Caco-2 (cell line): ENCODE data around the gene SIAH3. TPM values are rescaled to one million over a fixed set of nuclear protein-coding genes. Genes with fewer than 3 reads are reported as not detected.

ENCODE experiments used
- BruUV-seq: library from RNA; stranded (reverse); fragments of 400-500 nt; replicated peaks from 2 replicates; lab custom pipeline; 2021; lab: Mats Ljungman, UMichigan
- CTCF ChIA-PET: fragments of 300-600 bp; sonication (Branson Sonifier 250); formaldehyde crosslinking; loops from one replicate; lab custom pipeline; 2022; ENCODE audit warnings: antibody characterized with exemption; lab: Charles Lee
- POLR2A ChIA-PET: fragments of 300-600 bp; sonication (Branson Sonifier 250); formaldehyde crosslinking; loops from one replicate; lab custom pipeline; 2022; ENCODE audit warnings: antibody characterized with exemption; lab: Charles Lee
- DNase-seq, 2 experiments: peaks; one replicate each; pipeline versions ENCODE4 v3.0.0 to v3.0.0-alpha.2; 2020 to 2022
- H3K27me3 ChIP-seq: replicated peaks from 2 replicates; pipeline ENCODE4 v1.6.0; 2011; ENCODE audit warnings: low read length; ENCODE audit not compliant: control insufficient read depth, insufficient read depth
- H3K36me3 ChIP-seq: 2 replicates; pipeline ENCODE4 v1.5.1; 2011; ENCODE audit warnings: low read length; ENCODE audit not compliant: control insufficient read depth, insufficient read depth
- H3K4me1 ChIP-seq: fragments of 250-450 bp; sonication (Bioruptor Pico); 2 replicates; pipeline ENCODE4 v1.5.1; 2020; ENCODE audit warnings: mild to moderate bottlenecking
- H3K4me3 ChIP-seq: 2 replicates; pipeline ENCODE4 v1.5.1; 2011; ENCODE audit warnings: low read depth, mild to moderate bottlenecking, control low read depth, low read length
- H3K9me3 ChIP-seq: fragments of 250-450 bp; sonication (Bioruptor Pico); 2 replicates; pipeline ENCODE4 v1.5.1; 2020; ENCODE audit warnings: mild to moderate bottlenecking, moderate library complexity
- H3K27ac Mint-ChIP-seq: one replicate; pipeline ENCODE4 v1.8.0; 2022; ENCODE audit warnings: mixed read lengths; ENCODE audit not compliant: unreplicated experiment
- H3K27me3 Mint-ChIP-seq: one replicate; pipeline ENCODE4 v1.8.0; 2022; ENCODE audit warnings: mixed read lengths; ENCODE audit not compliant: insufficient read depth, unreplicated experiment
- H3K36me3 Mint-ChIP-seq: one replicate; pipeline ENCODE4 v1.8.0; 2022; ENCODE audit warnings: mild to moderate bottlenecking, mixed read lengths; ENCODE audit not compliant: insufficient read depth, unreplicated experiment
- H3K4me1 Mint-ChIP-seq: one replicate; pipeline ENCODE4 v1.8.0; 2022; ENCODE audit warnings: low read depth, mixed read lengths; ENCODE audit not compliant: unreplicated experiment
- H3K4me3 Mint-ChIP-seq: one replicate; pipeline ENCODE4 v1.8.0; 2022; ENCODE audit warnings: mild to moderate bottlenecking, moderate library complexity, mixed read lengths; ENCODE audit not compliant: unreplicated experiment
- H3K9me3 Mint-ChIP-seq: one replicate; pipeline ENCODE4 v1.8.0; 2022; ENCODE audit warnings: mixed read lengths; ENCODE audit not compliant: unreplicated experiment
- intact Hi-C: fragments of 100-400 bp; cut with micrococcal nuclease; formaldehyde crosslinking; loops from one replicate; pipeline ENCODE4 v1.10.0; 2022; ENCODE audit not compliant: unreplicated experiment
- total RNA-seq: library from RNA; stranded (reverse); gene quantifications from 2 replicates; pipeline ENCODE4 v1.2.3, GENCODE V29; 2022
- TF ChIP-seq, protein P1 (sequence below), 2 experiments: fragments of 200-600 bp in 1 of 2; IDR thresholded peaks; 1 replicate in 1 of 2; 2 replicates in 1 of 2; pipeline versions ENCODE4 v1.5.1 to v1.8.0; 2011 to 2022; ENCODE audit warnings: antibody characterized with exemption in 1 of 2, control low read depth in 1 of 2, inconsistent platforms in 1 of 2, low read depth in 1 of 2, low read length in 1 of 2, mild to moderate bottlenecking in 1 of 2, moderate library complexity in 1 of 2; ENCODE audit not compliant: insufficient read depth in 1 of 2, severe bottlenecking in 1 of 2, unreplicated experiment in 1 of 2

The SIAH3 gene
- total RNA-seq, 1 experiment from 2014 or later, result not detected

DNA sequence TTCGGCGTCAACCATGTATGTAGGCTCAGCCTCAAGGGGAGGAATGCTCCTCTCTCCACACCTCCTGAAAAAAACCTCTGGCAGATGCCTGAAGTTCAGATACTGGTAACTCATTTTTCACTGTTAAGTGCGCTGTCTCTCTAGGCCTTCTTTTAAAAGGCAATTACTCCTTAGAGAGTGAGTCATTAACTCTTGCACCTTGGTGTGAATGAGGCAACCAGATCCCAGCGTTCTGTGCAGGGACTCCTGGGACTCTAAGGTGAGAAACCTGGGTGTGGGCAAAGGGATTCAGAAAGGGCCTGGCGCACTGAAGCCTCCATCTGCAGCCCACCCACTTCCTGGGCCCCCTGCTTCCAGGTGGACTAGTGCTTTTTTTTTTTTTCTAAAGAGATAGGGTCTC is 71.7 kb downstream of the SIAH3 start:
- Mint-ChIP-seq H3K27ac (no peak overlapping the region), H3K9me3 (no peaks in the 10 kb centered on the region), H3K36me3 (no peaks in the 10 kb centered on the region), H3K4me1 (no peaks in the 10 kb centered on the region), H3K27me3 (peaks cover 3% of the 10 kb centered on the region), H3K4me3 (no peak overlapping the region)
- POLR2A ChIA-PET, result no interaction called here
- no peak for DNase-seq
- Histone ChIP-seq H3K36me3 (no peaks in the 10 kb centered on the region), H3K9me3 (no peaks in the 10 kb centered on the region), H3K4me3 (no peak overlapping the region), H3K27me3 (no peaks in the 10 kb centered on the region), H3K4me1 (no peaks in the 10 kb centered on the region)
- CTCF ChIA-PET, result no interaction called here
- TF ChIP-seq, protein P1, sequence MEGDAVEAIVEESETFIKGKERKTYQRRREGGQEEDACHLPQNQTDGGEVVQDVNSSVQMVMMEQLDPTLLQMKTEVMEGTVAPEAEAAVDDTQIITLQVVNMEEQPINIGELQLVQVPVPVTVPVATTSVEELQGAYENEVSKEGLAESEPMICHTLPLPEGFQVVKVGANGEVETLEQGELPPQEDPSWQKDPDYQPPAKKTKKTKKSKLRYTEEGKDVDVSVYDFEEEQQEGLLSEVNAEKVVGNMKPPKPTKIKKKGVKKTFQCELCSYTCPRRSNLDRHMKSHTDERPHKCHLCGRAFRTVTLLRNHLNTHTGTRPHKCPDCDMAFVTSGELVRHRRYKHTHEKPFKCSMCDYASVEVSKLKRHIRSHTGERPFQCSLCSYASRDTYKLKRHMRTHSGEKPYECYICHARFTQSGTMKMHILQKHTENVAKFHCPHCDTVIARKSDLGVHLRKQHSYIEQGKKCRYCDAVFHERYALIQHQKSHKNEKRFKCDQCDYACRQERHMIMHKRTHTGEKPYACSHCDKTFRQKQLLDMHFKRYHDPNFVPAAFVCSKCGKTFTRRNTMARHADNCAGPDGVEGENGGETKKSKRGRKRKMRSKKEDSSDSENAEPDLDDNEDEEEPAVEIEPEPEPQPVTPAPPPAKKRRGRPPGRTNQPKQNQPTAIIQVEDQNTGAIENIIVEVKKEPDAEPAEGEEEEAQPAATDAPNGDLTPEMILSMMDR (IDR thresholded peaks at IDR 0.05; ENCODE audit: insufficient read depth in 1 of 2, low read depth in 1 of 2, low read length in 1 of 2, severe bottlenecking in 1 of 2, unreplicated experiment in 1 of 2), result no peak
- BruUV-seq, result no TSS peak
- intact Hi-C loops, result no loop called here

DNA sequence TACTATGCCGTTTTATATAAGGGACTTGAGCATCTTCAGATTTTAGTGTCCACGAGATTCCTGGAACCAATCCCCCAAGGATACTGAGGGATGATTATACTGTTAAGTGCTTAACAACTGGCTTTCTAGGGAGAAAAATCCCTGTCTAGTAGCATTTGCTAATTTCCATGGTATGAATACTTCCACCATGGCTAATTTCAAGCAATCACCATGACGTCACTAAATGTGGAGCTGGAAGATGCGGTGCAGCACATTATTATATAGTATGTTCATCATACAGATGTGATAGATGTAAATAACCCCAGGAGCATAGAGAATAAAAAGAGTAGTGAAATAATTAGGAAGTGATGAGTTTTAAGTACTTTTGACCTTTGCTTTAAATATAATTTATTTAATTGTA is 72.7 kb downstream of the SIAH3 start:
- H3K9me3 Mint-ChIP-seq, result no peaks in the 10 kb centered on the region
- H3K27ac Mint-ChIP-seq, result no peak overlapping the region
- H3K4me3 Mint-ChIP-seq, result no peak overlapping the region
- CTCF ChIA-PET, result no interaction called here
- POLR2A ChIA-PET, result no interaction called here
- no peak for DNase-seq
- intact Hi-C loops, result no loop called here
- H3K27me3 Mint-ChIP-seq, result peaks cover 3% of the 10 kb centered on the region
- no TSS peak for BruUV-seq
- Histone ChIP-seq H3K9me3 (no peaks in the 10 kb centered on the region), H3K4me1 (no peaks in the 10 kb centered on the region), H3K36me3 (no peaks in the 10 kb centered on the region), H3K4me3 (no peak overlapping the region), H3K27me3 (no peaks in the 10 kb centered on the region)
- no peaks in the 10 kb centered on the region for H3K36me3 Mint-ChIP-seq
- H3K4me1 Mint-ChIP-seq, result no peaks in the 10 kb centered on the region
- TF ChIP-seq, protein P1 (IDR thresholded peaks at IDR 0.05; ENCODE audit: insufficient read depth in 1 of 2, low read depth in 1 of 2, low read length in 1 of 2, severe bottlenecking in 1 of 2, unreplicated experiment in 1 of 2), result no peak

DNA sequence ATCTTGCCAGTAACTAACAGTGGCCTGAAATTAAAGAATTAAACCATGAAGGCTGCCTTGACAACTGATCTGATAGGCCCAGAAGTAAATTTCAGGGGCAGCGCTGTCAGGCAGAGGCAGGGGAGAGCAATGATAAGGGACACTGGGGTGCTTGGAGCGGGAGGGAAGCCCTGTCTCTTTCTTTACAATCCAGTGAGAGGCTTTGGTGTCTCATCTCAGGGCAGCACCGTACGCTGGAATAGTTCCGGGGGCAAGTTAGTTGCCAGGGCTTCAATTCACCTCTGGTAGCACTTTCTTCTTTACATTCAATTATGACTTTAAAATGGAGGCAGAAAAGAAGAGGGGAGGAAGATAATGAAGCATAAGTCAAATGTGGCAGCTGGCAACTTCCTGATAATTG is 74.8 kb downstream of the SIAH3 start:
- no peak overlapping the region for H3K4me3 ChIP-seq
- no peaks in the 10 kb centered on the region for H3K4me1 ChIP-seq
- no peaks in the 10 kb centered on the region for H3K9me3 ChIP-seq
- no peak for DNase-seq
- no peak overlapping the region for H3K27ac Mint-ChIP-seq
- ChIA-PET CTCF (no interaction called here), POLR2A (no interaction called here)
- intact Hi-C loops, result no loop called here
- BruUV-seq, result no TSS peak
- no peaks in the 10 kb centered on the region for H3K36me3 Mint-ChIP-seq
- H3K27me3 ChIP-seq, result no peaks in the 10 kb centered on the region
- H3K27me3 Mint-ChIP-seq, result peaks cover 3% of the 10 kb centered on the region
- no peaks in the 10 kb centered on the region for H3K4me1 Mint-ChIP-seq
- no peak overlapping the region for H3K4me3 Mint-ChIP-seq
- TF ChIP-seq, protein P1 (IDR thresholded peaks at IDR 0.05; ENCODE audit: insufficient read depth in 1 of 2, low read depth in 1 of 2, low read length in 1 of 2, severe bottlenecking in 1 of 2, unreplicated experiment in 1 of 2), result no peak
- no peaks in the 10 kb centered on the region for H3K36me3 ChIP-seq
- H3K9me3 Mint-ChIP-seq, result no peaks in the 10 kb centered on the region
